ENCODE measurements around the gene VDR.

Gene VDR

DNA sequence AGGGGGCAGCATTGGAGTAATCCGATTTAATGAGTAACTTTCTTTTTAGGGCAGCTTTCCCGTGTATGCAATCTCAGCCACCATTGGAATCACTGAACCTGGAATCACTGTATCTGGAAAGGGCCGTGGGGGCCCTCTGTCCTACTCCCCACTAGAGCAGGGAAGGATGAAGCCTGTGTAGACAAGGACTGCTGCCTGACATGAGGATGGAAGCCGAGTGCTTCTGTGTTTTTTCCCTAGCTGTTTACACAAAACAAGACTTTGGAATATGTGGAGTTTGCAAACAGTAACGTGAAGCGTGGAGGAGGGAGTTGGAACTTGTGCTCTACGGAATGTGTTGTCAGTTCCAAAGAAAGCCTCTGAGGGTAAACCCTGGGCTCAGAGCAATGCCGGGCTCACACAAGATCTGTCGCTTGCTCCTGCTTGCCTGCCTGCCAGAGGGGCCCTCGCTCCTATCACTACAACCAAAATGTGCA is 52.7 kb downstream of the VDR start:
- H4K20me1 ChIP-seq (ENCODE audit: insufficient read depth, low read length, poor library complexity, severe bottlenecking) = no peaks in the 10 kb centered on the region
- no peak overlapping the region for H2AFZ ChIP-seq (ENCODE audit: low read length)
- no peak overlapping the region for H3K4me2 ChIP-seq (ENCODE audit: low read depth, low read length, poor library complexity, severe bottlenecking)
- no peaks in the 10 kb centered on the region for H3F3A ChIP-seq (ENCODE audit: low read depth)
- no peaks in the 10 kb centered on the region for H3K36me3 ChIP-seq (ENCODE audit: insufficient read depth, low read length)
- H3K9ac ChIP-seq (ENCODE audit: low read depth, low read length, poor library complexity, severe bottlenecking) = no peak overlapping the region
- H3K27me3 ChIP-seq (ENCODE audit: insufficient read depth, low read length, poor library complexity, severe bottlenecking) = no peaks in the 10 kb centered on the region
- peaks cover 5% of the 10 kb centered on the region for H3K4me1 ChIP-seq (ENCODE audit: insufficient read depth, low read length, poor library complexity, severe bottlenecking)
- H3K9me2 ChIP-seq (replicated peaks; ENCODE audit: low read depth, low read length) = no peaks in the 10 kb centered on the region
- H3K79me2 ChIP-seq (ENCODE audit: insufficient read depth, low read length) = no peaks in the 10 kb centered on the region
- no peak overlapping the region for H3K4me3 ChIP-seq (ENCODE audit: low read length, poor library complexity, severe bottlenecking)
- H3K9me3 ChIP-seq (ENCODE audit: insufficient read depth, low read depth, low read length) = no peaks in the 10 kb centered on the region
- TF ChIP-seq EZH2phosphoT487 (IDR thresholded peaks at IDR 0.05; ENCODE audit: borderline replicate concordance) = no peak
- TF ChIP-seq, protein P1, sequence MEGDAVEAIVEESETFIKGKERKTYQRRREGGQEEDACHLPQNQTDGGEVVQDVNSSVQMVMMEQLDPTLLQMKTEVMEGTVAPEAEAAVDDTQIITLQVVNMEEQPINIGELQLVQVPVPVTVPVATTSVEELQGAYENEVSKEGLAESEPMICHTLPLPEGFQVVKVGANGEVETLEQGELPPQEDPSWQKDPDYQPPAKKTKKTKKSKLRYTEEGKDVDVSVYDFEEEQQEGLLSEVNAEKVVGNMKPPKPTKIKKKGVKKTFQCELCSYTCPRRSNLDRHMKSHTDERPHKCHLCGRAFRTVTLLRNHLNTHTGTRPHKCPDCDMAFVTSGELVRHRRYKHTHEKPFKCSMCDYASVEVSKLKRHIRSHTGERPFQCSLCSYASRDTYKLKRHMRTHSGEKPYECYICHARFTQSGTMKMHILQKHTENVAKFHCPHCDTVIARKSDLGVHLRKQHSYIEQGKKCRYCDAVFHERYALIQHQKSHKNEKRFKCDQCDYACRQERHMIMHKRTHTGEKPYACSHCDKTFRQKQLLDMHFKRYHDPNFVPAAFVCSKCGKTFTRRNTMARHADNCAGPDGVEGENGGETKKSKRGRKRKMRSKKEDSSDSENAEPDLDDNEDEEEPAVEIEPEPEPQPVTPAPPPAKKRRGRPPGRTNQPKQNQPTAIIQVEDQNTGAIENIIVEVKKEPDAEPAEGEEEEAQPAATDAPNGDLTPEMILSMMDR (conservative IDR thresholded peaks at IDR 0.05; ENCODE audit: low read length) = no peak

DNA sequence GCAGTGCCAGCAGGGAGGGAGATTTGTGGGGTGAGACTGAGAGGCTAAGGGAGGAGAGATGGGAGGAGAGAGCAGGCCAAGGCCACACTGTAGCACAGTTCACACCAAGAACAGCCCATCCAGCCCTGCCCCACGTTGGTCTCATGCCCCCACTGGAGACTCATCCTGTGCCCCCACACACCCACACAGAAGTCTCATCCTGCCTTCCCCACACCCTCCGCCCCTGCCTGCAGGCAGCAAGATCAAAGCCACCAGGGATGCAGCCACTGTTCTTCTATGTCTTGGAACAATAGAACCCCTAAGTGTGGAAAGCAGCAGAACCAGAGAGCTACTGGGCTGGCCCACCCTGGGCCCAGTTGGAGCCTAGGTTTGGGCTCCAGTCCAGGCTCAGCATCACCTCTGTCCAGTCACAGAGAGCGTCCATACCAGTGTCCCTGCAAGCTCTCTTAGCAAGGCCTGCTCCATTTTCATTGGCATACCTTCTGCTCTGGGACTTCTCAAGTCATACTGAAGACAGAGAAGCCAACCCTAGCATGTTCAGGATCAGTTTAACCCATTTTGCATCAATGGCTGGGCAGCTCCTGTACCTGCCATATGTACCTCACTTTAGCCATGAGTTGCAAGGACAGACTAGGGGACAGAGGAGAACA is 53.4 kb downstream of the VDR start:
- H3K4me2 ChIP-seq (ENCODE audit: low read depth, low read length, poor library complexity, severe bottlenecking) = no peak overlapping the region
- no peaks in the 10 kb centered on the region for H3K9me3 ChIP-seq (ENCODE audit: insufficient read depth, low read depth, low read length)
- no peaks in the 10 kb centered on the region for H3K27me3 ChIP-seq (ENCODE audit: insufficient read depth, low read length, poor library complexity, severe bottlenecking)
- H4K20me1 ChIP-seq (ENCODE audit: insufficient read depth, low read length, poor library complexity, severe bottlenecking) = no peaks in the 10 kb centered on the region
- H3K36me3 ChIP-seq (ENCODE audit: insufficient read depth, low read length) = no peaks in the 10 kb centered on the region
- TF ChIP-seq, protein P1 (conservative IDR thresholded peaks at IDR 0.05; ENCODE audit: low read length) = no peak
- TF ChIP-seq EZH2phosphoT487 (IDR thresholded peaks at IDR 0.05; ENCODE audit: borderline replicate concordance) = no peak
- peaks cover 5% of the 10 kb centered on the region for H3K4me1 ChIP-seq (ENCODE audit: insufficient read depth, low read length, poor library complexity, severe bottlenecking)
- no peaks in the 10 kb centered on the region for H3K79me2 ChIP-seq (ENCODE audit: insufficient read depth, low read length)
- H3F3A ChIP-seq (ENCODE audit: low read depth) = no peaks in the 10 kb centered on the region
- H3K9me2 ChIP-seq (replicated peaks; ENCODE audit: low read depth, low read length) = no peaks in the 10 kb centered on the region
- no peak overlapping the region for H2AFZ ChIP-seq (ENCODE audit: low read length)
- H3K4me3 ChIP-seq (ENCODE audit: low read length, poor library complexity, severe bottlenecking) = no peak overlapping the region
- no peak overlapping the region for H3K9ac ChIP-seq (ENCODE audit: low read depth, low read length, poor library complexity, severe bottlenecking)

DNA sequence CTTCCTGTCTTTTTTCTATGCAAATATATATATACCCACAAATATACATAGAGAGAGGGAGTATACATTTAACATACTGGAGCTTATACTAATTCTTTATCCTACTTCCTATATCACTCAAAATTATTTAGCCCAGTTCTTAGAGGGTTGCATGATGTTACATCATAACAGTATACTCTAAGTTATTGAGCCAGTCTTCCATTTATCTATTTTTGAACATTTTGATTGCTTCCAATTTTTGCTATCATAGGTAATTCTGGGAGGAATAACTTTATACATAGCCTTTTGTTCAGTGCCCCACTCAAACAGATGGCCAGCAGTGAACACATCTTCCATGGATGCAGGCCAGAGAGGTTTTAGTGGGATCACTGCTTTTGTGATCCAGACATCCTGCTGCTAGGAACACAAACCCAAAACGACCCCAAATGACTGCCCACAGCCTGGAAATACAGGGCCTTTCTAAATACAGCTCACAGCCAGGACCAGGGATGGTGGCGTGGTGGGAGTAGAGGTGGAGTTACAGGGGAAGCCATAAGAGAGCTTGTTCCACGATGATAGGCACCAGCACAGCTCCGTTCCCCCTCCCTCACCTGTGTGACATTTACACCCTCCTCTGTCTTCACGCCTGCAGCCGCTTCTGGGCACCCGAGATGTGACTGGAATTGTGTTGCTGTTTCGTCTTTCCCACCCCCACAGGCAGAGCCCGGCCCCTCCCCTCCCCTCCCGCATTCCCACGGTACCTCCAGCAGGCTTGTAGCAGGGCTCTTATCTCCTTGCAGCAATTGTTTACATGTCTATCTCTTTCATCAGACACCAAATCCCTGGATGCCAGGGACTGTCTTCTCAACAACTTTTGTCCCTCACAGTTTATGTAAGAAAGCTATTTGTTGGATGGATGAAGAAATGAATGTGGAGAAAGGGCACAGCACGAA is 54.4 kb downstream of the VDR start:
- H3K27me3 ChIP-seq (ENCODE audit: insufficient read depth, low read length, poor library complexity, severe bottlenecking) = no peaks in the 10 kb centered on the region
- H3K36me3 ChIP-seq (ENCODE audit: insufficient read depth, low read length) = no peaks in the 10 kb centered on the region
- H3K4me3 ChIP-seq (ENCODE audit: low read length, poor library complexity, severe bottlenecking) = no peak overlapping the region
- H4K20me1 ChIP-seq (ENCODE audit: insufficient read depth, low read length, poor library complexity, severe bottlenecking) = no peaks in the 10 kb centered on the region
- H3F3A ChIP-seq (ENCODE audit: low read depth) = no peaks in the 10 kb centered on the region
- peaks cover 5% of the 10 kb centered on the region for H3K4me1 ChIP-seq (ENCODE audit: insufficient read depth, low read length, poor library complexity, severe bottlenecking)
- no peaks in the 10 kb centered on the region for H3K9me3 ChIP-seq (ENCODE audit: insufficient read depth, low read depth, low read length)
- H3K4me2 ChIP-seq (ENCODE audit: low read depth, low read length, poor library complexity, severe bottlenecking) = no peak overlapping the region
- H3K79me2 ChIP-seq (ENCODE audit: insufficient read depth, low read length) = no peaks in the 10 kb centered on the region
- no peak overlapping the region for H2AFZ ChIP-seq (ENCODE audit: low read length)
- no peak overlapping the region for H3K9ac ChIP-seq (ENCODE audit: low read depth, low read length, poor library complexity, severe bottlenecking)
- no peaks in the 10 kb centered on the region for H3K9me2 ChIP-seq (replicated peaks; ENCODE audit: low read depth, low read length)
- TF ChIP-seq, protein P1 (conservative IDR thresholded peaks at IDR 0.05; ENCODE audit: low read length) = no peak
- TF ChIP-seq EZH2phosphoT487 (IDR thresholded peaks at IDR 0.05; ENCODE audit: borderline replicate concordance) = no peak

All from Loucy (cell line).